GM12878 (cell line): ENCODE data around the gene SSH3. TPM values are rescaled to one million over a fixed set of nuclear protein-coding genes. Genes with fewer than 3 reads are reported as not detected.

ENCODE experiments used
- ATAC-seq: fragments of 200-7000 bp; cut with Tn5 transposase; 3 replicates; pipeline ENCODE4 v1.9.1; 2020; ENCODE audit warnings: mild to moderate bottlenecking, moderate library complexity
- BruUV-seq: library from RNA; stranded (reverse); fragments of 400-500 nt; replicated peaks from 2 replicates; lab custom pipeline; 2021; lab: Mats Ljungman, UMichigan
- CTCF ChIA-PET: fragments of 300-600 bp; sonication (Branson Sonifier 250); formaldehyde crosslinking; extraction: SDS; loops from one replicate; lab custom pipeline; 2021; ENCODE audit warnings: inconsistent platforms; lab: Yijun Ruan, JAX
- POLR2A ChIA-PET: fragments of 350-600 bp; formaldehyde crosslinking; extraction: SDS; loops from one replicate; lab custom pipeline; 2021; ENCODE audit warnings: inconsistent platforms; lab: Charles Lee
- RAD21 ChIA-PET: fragments of 300-600 bp; sonication (Branson Sonifier 250); formaldehyde crosslinking; loops from one replicate; lab custom pipeline; 2023; ENCODE audit warnings: antibody characterized with exemption; ENCODE audit not compliant: unreplicated experiment; lab: Charles Lee
- SMC1A ChIA-PET: fragments of 300-600 bp; sonication (Branson Sonifier 250); formaldehyde crosslinking; loops from one replicate; lab custom pipeline; 2023; ENCODE audit not compliant: unreplicated experiment, uncharacterized antibody; lab: Charles Lee
- DNase-seq: peaks from one replicate; pipeline ENCODE4 v3.0.0-alpha.2; 2011; ENCODE audit warnings: low read depth, low spot score
- FAIRE-seq: peaks from 3 replicates; lab custom pipeline; 2011; peaks lifted over from hg19 to GRCh38; lab: Jason Lieb, UNC
- H2AFZ ChIP-seq: 2 replicates; pipeline ENCODE4 v1.6.0; 2011; ENCODE audit warnings: low read depth, low read length, control low read depth; ENCODE audit not compliant: control insufficient read depth
- H3K27ac ChIP-seq: 2 replicates; pipeline ENCODE4 v1.5.1; 2011; ENCODE audit warnings: control low read depth; ENCODE audit not compliant: control insufficient read depth, insufficient read depth
- H3K27me3 ChIP-seq, 2 experiments: replicated peaks in 1 of 2; 2 replicates each; pipeline versions ENCODE4 v1.6.0 to v1.6.1; 2011; ENCODE audit warnings: low read length in 1 of 2; ENCODE audit not compliant: control insufficient read depth in 2 of 2, insufficient read depth in 2 of 2
- H3K36me3 ChIP-seq, 2 experiments: 2 replicates each; pipeline ENCODE4 v1.5.1; 2011; ENCODE audit warnings: low read length in 1 of 2; ENCODE audit not compliant: control insufficient read depth in 2 of 2, insufficient read depth in 2 of 2
- H3K4me1 ChIP-seq: 2 replicates; pipeline ENCODE4 v1.6.1; 2011; ENCODE audit warnings: mild to moderate bottlenecking, low read length, moderate library complexity, mixed read lengths; ENCODE audit not compliant: control insufficient read depth, insufficient read depth
- H3K4me2 ChIP-seq: 2 replicates; pipeline ENCODE4 v1.6.0; 2011; ENCODE audit warnings: control low read depth; ENCODE audit not compliant: control insufficient read depth, insufficient read depth
- H3K4me3 ChIP-seq: fragments of 200-600 bp; sonication (generic); 2 replicates; pipeline ENCODE4 v1.5.1; 2016
- H3K79me2 ChIP-seq: 2 replicates; pipeline ENCODE4 v1.6.0; 2011; ENCODE audit warnings: low read length; ENCODE audit not compliant: control insufficient read depth, insufficient read depth
- H3K9ac ChIP-seq: 2 replicates; pipeline ENCODE4 v1.8.0; 2011; ENCODE audit warnings: low read length, control low read depth, mixed read lengths; ENCODE audit not compliant: control insufficient read depth, insufficient read depth
- H3K9me3 ChIP-seq: replicated peaks from 3 replicates; pipeline ENCODE4 v1.5.1; 2011; ENCODE audit warnings: mild to moderate bottlenecking, low read length; ENCODE audit not compliant: control insufficient read depth, insufficient read depth
- H4K20me1 ChIP-seq: 2 replicates; pipeline ENCODE4 v1.6.0; 2011; ENCODE audit not compliant: control insufficient read depth, insufficient read depth
- EGR1 ChIP-seq, 2 experiments: IDR thresholded peaks; 1 replicate in 1 of 2; 2 replicates in 1 of 2; pipeline ENCODE4 v1.6.1; 2011 to 2012; ENCODE audit warnings: low read depth in 2 of 2, low read length in 2 of 2, borderline replicate concordance in 1 of 2, mild to moderate bottlenecking in 1 of 2, moderate library complexity in 1 of 2
- HDAC2 ChIP-seq: fragments of 200-600 bp; sonication (generic); IDR thresholded peaks from 2 replicates; pipeline ENCODE4 v1.6.1; 2017
- KDM1A ChIP-seq: fragments of 200-600 bp; sonication (generic); IDR thresholded peaks from 2 replicates; pipeline ENCODE4 v1.6.1; 2016; ENCODE audit warnings: borderline replicate concordance
- MXI1 ChIP-seq: fragments of 150-350 bp; IDR thresholded peaks from 2 replicates; pipeline ENCODE4 v1.6.1; 2011; ENCODE audit warnings: low read depth, mild to moderate bottlenecking, inconsistent platforms, low read length, improper control_type of control experiment
- POU2F2 ChIP-seq: IDR thresholded peaks from 3 replicates; pipeline ENCODE4 v1.6.1; 2011; ENCODE audit warnings: low read depth, mild to moderate bottlenecking, low read length, borderline replicate concordance
- TBL1XR1 ChIP-seq: IDR thresholded peaks from 2 replicates; pipeline ENCODE4 v1.6.1; 2012; ENCODE audit warnings: low read depth, low read length, improper control_type of control experiment
- YY1 ChIP-seq: IDR thresholded peaks from 2 replicates; pipeline ENCODE4 v1.6.1; 2011; ENCODE audit warnings: low read depth, mild to moderate bottlenecking, low read length
- ZNF274 ChIP-seq: IDR thresholded peaks from one replicate; pipeline ENCODE4 v1.8.0; 2011; ENCODE audit not compliant: insufficient read length, insufficient read depth
- WGBS: methylation state at CpG from one replicate; pipeline ENCODE4 v1.1.6; 2016; ENCODE audit warnings: low lambda C conversion rate; ENCODE audit not compliant: insufficient replicate concordance, insufficient coverage; ENCODE audit errors: missing lambda C conversion rate; 5-methylcytosine and 5-hydroxymethylcytosine counted together
- in situ Hi-C: fragments of 300-500 bp; cut with MboI; formaldehyde crosslinking; loops from 9 replicates; pipeline ENCODE4 v1.14.3; 2018; ENCODE audit warnings: mixed read lengths
- intact Hi-C: fragments of 100-400 bp; cut with micrococcal nuclease; formaldehyde crosslinking; loops from one replicate; pipeline ENCODE4 v1.14.2; 2022; ENCODE audit not compliant: unreplicated experiment
- polyA plus RNA-seq, 11 experiments: library from polyadenylated mRNA; depleted of rRNA in 4 of 11; unstranded in 6 of 11; stranded (reverse) in 5 of 11; fragments of >200 nt; fragmentation: Nextera tagmentation in 4 of 11; fragmentation: Illumina TruSeq in 1 of 11; extraction: Ambion mirVana in 4 of 11; extraction: Trizol in 1 of 11; gene quantifications; 1 replicate in 1 of 11; 2 replicates in 10 of 11; pipeline versions ENCODE4 v1.2.1 to v1.2.3, GENCODE V29; 2011 to 2016; ENCODE audit warnings: inconsistent platforms in 2 of 11, missing spikeins in 2 of 11, low read depth in 1 of 11
- total RNA-seq, 4 experiments: library from RNA; depleted of rRNA in 3 of 4; stranded (reverse); fragments of >200 nt in 3 of 4; fragmentation: Illumina TruSeq in 1 of 4; extraction: Trizol in 1 of 4; gene quantifications; 2 replicates each; pipeline versions ENCODE4 v1.2.1 to v1.2.3, GENCODE V29; 2013 to 2021

The SSH3 gene
- total and polyA plus RNA-seq, 10 of the 15 experiments (the other 5 are each of a cell fraction or from before 2014, with no cell fraction given), result 0.05 to 0.83 (median 0.28) TPM; not detected in 3

GRCh38 chr11:67289226-67289650, 14.1 kb upstream of the SSH3 start, which contains the start of gene ANKRD13D:
TSS of gene ANKRD13D (plus strand) at chr11:67289303. CDS start at chr11:67289461, 158 bp downstream.
- peaks cover 19% of the 10 kb centered on the region for H3K79me2 ChIP-seq
- SMC1A ChIA-PET, result interaction anchor here (0.9 to 3.6 kb wide), 5 partner anchors 19 to 92 kb away, joined by 3 to 35 read pairs (median 6); no protein-coding TSS in a partner anchor
- RAD21 ChIA-PET, result interaction anchor here (1.2 to 4.0 kb wide), 8 partner anchors 12 to 113 kb away, joined by 3 to 28 read pairs (median 9); partner anchors contain the start of genes GRK2 and PPP1CA
- peak within 1 kb of the TSS; percentile 97 for H3K4me3 ChIP-seq
- DNase-seq (no peak), FAIRE-seq (no peak)
- H3K4me2 ChIP-seq, result peak within 1 kb of the TSS; percentile 97
- peaks cover 14 to 30% of the 10 kb centered on the region in 2 experiments; a peak in 3 of 4 replicates for H3K36me3 ChIP-seq
- H3K27me3 ChIP-seq, result no peaks in the 10 kb centered on the region
- H3K27ac ChIP-seq, result peak within 1 kb of the TSS; percentile 99
- H4K20me1 ChIP-seq, result no peaks in the 10 kb centered on the region
- H3K9ac ChIP-seq, result peak within 1 kb of the TSS; percentile 96
- 0% methylated on average over 12 of the region's 56 CpGs for WGBS
- CTCF ChIA-PET, result interaction anchor here (0.7 to 3.1 kb wide), 8 partner anchors 12 to 94 kb away, joined by 3 to 18 read pairs (median 12); partner anchors contain the start of gene GRK2
- H3K4me1 ChIP-seq, result peaks cover 26% of the 10 kb centered on the region
- 0 out of 3 replicates have a peak, but pooled peaks of 1 of the 2 experiments have one; percentile 15 for TF ChIP-seq EGR1 (IDR thresholded peaks at IDR 0.05; ENCODE audit: borderline replicate concordance in 1 of 2, low read depth in 2 of 2, low read length in 2 of 2)
- TF ChIP-seq HDAC2, result no peak
- TF ChIP-seq POU2F2, result no peak
- no peak for TF ChIP-seq KDM1A
- no peak for TF ChIP-seq TBL1XR1
- 0 out of 2 replicates have a peak, but pooled peaks have one; percentile 35 for TF ChIP-seq YY1
- peak; percentile 15; the same call in 1 of the 2 replicates for TF ChIP-seq MXI1
- TF ChIP-seq ZNF274, result no peak
- TF ChIP-seq, all 136 proteins: peak for 3
- POLR2A ChIA-PET, result interaction anchor here (0.7 to 3.3 kb wide), 8 partner anchors 12 to 65 kb away, joined by 3 to 46 read pairs (median 8); partner anchors contain the start of gene GRK2
- peak; percentile 42 for ATAC-seq
- Histone ChIP-seq H2AFZ (peak within 1 kb of the TSS; percentile 68), H3K9me3 (no peaks in the 10 kb centered on the region; the same call in 2 of the 3 replicates)
- in situ Hi-C loops (no loop called here), intact Hi-C loops (no loop called here)
- no TSS peak for BruUV-seq
